Activated naive CD4-positive, alpha-beta T cell treated with Interleukin-2 at 50 U/mL for 16 hours (primary cell): ENCODE results near the gene CUL4A.
A peak's percentile ranks its signal among the peaks of the same experiment; 100 is the strongest.

Experiments
- DNase-seq: peaks from one replicate; pipeline ENCODE4 v3.0.0-alpha.2; 2020

The CUL4A gene

DNA sequence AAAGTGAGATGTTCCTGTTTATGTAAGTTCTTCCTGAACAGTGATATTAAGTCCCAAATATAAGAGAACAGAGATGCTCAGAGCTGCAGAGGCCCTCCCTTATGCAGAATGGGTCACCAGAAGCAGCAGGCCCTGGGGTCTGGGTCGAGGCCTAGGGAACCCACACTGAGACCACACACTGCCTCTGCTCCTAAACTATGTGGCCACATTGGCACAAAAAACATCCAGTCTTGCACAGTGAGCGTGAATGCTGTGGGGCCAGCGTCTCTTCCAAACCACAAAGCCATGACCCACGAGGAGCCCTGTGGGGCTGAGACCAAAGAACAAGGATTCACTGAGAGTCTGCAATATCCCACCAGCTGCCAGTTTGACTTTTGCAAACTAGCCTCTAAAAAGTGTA is 27.4 kb upstream of the CUL4A start:
- no peak for DNase-seq

DNA sequence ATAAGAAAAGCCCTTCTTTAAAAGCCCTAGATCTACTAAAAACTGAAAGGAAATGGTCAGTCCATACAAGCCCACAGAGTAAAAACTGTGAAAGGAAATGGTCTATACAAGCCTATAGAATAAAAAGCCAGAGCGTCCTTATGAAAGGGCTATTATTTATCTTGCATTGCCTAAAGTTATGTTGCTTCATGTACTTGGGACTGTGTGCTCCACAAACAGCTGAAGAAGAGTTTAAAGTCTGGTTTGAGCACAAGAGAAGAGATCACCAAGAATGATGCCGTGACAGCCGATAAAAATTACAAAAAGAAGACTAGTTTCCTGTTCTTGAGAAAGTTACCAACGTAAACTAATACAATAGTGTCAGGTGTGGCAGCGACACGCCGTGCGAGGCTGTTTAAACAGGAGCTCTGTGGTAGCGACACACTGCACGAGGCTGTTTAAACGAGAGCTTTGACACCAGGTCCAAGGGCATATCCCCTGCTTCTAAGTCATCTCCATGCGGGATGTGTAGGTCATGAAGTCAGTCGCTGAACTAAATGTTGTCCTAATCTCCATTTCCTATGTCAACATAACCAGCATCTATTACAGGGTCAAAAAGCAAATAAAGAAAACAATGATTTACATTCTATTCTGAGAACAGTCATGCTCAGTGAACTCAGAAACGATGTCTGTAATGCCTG is 25.8 kb upstream of the CUL4A start:
- no peak for DNase-seq

DNA sequence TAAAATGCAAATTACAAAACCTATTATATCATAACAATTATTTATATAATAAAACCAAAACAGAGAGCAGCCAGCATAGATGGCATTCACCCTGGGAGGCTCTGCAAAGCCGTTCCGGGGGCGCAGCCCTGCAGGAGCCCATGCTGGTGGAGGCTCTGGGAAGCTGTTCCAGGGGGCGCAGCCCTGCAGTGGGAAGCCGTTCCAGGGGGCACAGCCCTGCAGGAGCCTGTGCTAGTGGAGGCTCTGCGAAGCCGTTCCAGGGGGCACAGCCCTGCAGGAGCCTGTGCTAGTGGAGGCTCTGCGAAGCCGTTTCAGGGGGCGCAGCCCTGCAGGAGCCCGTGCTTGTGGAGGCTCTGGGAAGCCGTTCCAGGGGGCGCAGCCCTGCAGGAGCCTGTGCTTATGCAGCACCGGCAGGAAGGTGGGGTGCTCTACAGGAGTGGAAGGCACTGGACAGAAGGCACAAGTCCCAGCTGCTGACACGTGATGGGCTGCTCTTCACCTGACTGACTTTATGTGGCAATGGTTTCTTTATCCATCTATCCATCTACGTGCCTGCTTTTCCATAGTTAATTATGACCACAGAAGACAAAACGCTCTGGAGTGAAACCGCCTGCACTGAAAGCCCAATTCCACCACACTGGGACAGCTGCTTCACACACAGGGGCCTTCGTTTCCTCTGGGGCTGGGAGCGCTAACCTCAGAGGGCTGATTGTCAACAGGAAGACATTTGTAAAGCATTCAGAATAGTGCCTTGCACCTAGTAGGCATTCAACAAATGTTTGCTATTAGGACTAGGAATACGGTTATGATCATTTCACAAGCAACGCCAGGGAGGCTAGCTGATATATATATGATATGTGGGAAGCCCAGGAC is 24.6 kb upstream of the CUL4A start:
- no peak for DNase-seq

DNA sequence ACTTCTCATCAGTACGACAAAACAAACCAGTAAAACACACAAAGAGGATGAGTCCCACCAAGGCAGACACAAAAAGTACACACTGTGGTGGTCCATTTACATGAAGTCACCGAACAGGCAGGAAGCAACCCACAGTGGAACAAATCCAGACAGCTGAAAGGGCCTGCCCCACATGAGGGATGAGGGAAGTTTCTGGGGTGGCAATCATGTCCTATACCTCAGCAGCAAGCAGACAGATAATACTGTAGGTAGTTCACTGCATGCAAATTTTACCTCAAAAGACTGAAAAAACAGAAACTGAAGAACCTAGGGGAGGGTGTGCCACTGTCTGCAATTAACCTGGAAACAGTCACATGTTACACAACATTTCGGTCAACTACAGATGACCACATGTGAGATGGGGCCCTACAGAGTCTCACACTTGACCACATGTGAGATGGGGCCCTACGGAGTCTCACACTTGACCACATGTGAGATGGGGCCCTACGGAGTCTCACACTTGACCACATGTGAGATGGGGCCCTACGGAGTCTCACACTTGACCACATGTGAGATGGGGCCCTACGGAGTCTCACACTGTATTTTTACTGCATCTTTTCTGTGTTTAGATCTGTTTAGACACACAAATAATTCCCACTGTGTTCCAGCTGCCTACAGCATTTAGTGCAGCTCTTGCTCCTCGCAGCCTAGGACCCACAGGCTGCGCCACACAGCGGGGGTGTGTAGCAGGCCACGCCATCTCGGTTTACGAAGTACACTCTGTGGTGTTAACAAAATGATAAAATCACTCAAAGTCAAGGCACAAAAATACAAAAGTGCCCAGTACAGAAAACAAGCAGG is 23.1 kb upstream of the CUL4A start:
- no peak for DNase-seq

DNA sequence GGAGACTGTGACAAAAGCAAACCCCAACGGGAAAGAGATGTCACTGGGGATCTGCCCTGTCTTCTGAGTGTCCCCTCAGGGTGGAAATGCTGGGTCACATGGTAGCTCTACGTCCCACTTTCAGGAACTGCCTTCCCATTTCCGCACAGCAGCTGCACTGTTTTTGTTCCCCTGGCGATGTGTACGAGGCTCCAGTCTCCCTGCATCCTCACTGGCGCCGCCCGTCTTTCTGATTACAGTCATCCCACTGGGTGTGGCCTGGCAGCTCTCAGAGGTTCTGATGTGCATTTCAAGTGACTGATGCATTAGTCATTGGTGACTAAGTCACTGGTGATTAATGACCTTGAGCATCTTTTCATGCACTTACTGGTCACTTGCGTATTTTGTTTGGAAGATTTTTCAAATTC is 22.1 kb upstream of the CUL4A start:
- peak; percentile 72 for DNase-seq

DNA sequence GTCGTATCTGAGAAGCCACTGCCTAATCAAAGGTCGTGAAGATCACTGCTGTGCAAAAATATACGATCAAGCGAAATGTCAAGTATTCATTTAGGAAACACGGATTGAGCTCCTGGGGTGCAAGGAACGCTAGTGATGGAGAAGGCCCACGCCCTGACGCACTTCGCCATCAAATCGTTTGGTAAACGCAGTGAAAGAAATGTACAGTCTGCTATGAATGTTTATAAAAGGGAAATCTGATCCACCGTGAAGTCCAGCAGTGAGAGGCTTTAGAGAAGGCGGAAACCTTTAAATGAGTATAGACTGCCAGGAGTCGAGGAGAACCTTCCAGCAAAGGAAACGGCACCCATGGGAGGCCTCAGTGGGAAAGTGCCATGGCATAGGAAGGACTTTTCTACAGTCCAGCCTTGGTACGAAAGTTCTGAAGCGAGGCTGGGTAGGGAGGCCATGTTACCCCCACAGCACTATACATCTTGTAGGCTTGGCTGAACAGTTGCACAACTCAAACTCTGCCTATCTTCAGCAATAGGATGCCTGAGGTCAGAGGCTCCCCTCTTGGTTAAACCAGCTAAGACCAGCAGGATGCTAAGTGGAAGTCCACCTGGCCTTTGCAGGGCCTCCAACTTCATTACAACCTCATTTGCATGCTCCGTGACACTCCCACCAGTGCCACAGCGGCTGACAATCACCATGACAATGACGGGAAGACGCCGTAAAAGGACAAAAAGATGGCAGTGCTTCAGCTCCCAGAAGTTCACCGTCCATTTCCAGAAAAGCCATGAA is 21.3 kb upstream of the CUL4A start:
- DNase-seq = no peak

DNA sequence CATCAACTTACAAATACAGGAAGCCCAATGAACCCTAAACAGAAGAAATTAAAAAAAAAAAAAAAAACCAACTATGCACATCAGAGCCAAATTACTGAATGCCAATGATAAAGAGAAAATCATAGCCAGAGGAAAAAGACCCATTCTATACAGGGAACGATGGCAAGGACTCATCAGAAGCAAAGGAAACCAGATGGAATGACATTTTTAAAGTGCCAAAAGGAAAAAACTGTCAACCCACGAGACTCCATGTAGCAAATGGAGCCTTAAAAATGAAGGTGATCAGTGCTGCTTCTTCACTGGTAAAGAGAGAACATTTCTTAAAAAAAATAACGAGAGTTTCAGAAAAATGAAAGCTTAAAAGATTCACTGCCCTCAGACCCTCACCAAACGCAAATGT is 19.2 kb upstream of the CUL4A start:
- DNase-seq = no peak

DNA sequence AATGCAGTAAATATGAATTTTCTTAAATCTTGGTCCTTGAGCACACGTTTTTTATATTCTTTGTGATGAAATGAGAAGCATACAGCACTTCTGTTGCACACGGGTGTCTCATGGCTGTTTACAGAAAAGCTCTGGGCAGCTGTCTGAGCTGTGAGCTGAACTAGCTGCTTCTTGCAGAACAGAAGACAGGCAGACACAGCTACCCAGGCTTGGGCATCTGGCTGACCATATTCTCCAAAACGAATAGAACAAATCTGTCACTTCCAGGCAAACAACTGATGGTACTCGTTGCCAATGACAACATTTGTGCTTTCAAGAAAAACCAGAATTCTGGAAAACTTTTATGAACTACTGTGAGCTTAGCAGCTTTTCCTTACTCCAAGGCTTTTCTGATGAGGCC is 17.1 kb upstream of the CUL4A start:
- no peak for DNase-seq

DNA sequence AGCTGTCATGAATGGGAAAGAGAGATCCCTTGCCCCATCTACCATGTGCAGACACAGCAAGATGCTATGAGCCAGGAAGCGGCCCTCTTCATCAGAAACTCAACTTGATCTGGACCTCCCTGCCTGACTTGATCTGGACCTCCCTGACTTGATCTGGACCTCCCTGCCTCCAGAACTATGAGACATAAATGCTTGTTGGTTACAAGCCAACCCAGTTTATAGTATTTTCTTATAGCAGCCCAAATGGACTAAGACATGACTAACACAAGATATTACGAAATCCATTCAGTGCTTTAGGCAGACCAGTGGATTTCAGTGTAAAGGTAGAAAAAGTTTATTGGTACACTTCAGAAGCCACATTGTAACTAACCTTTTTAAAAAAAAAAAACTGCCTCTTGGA is 16.5 kb upstream of the CUL4A start:
- no peak for DNase-seq

DNA sequence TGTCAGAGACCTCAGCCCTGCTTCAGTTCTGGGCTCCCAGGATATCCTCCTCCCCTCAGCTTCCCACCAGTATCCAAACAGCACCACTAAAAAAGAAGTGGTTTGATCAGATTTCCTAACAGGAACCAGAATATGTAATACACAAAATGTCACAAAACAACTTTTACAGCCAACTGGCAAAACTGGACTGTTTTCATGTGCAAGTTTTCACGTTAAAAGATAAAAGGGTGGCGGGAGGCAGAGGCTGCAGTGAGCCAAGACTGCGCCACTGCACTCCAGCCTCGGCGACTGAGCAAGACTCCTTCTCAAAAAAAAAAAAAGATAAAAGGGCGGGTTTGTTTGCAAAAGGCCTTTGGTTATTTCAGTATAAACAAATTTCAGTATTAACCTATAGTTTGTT is 14.1 kb upstream of the CUL4A start:
- no peak for DNase-seq

DNA sequence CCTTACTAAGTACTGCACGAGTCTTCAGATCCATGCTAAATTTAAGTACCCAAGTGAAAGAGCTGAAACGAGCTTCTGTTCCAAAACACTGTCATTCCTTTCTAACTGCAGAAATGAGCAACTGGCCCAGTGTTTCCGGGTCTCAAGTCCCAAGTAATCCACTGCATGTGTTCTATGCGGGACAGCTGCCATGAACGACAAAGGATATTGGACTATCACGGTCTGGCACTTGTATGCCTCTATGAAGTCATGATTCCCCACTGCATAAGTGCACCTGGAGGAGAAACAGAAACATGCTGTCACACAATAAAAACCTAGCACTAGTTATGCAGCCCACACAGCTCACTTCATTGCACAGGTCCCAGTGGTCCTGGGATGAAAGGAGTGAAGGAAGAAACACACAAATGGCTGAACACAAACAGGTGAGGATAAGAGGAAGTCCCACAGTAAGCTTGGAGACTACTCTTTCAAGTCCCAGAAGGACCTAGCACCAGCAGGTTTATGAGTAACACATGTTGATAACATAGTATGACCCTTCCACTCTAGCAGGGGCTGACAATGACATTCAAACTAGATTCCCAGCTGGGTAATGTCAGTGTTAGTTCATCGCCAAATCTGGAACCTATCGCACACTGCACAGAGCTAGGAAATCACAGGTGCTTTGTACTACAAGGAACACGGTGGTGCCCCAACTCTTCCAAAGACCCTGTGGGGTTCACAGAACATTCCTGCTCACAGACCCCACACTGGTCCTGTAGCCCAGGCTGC is 12.3 kb upstream of the CUL4A start:
- DNase-seq = no peak

DNA sequence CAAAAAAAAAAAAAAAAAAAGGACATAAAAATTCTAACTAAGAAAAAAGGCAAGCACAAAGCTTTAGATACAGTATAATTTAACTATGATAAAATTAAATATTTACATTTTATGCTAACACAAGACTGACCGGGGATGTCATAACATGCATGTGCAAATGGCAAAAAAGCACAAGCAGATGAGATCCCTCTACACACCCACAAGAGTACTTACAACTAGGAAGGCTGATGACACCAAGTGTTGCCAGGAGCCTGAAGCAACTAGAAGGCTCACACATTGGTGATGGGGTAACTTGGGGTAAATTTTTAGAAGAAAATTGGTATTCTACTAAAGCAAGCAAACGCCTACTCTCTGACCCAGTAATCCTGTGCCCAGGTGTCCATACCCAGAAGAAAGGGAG is 7.6 kb upstream of the CUL4A start:
- DNase-seq = no peak

DNA sequence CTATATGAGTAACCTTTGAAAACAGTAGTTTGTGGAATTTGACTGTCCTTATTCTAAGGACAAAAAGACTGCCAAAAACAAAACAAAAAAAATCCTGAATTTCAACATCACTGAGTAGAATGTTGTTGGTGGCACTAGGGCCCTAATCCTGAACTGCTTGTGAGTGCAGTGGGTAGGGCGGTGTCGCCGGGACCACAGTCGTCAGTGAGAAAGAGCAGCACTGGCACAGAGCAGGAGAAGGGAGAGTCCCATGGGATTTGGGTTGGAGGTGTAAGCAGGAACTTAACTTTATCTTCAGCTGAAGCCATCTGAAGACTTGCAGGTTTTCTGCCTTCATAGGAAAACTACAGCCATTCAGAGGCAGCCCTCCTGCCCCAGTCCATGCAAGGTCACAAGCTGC is 6.5 kb upstream of the CUL4A start:
- DNase-seq = no peak

DNA sequence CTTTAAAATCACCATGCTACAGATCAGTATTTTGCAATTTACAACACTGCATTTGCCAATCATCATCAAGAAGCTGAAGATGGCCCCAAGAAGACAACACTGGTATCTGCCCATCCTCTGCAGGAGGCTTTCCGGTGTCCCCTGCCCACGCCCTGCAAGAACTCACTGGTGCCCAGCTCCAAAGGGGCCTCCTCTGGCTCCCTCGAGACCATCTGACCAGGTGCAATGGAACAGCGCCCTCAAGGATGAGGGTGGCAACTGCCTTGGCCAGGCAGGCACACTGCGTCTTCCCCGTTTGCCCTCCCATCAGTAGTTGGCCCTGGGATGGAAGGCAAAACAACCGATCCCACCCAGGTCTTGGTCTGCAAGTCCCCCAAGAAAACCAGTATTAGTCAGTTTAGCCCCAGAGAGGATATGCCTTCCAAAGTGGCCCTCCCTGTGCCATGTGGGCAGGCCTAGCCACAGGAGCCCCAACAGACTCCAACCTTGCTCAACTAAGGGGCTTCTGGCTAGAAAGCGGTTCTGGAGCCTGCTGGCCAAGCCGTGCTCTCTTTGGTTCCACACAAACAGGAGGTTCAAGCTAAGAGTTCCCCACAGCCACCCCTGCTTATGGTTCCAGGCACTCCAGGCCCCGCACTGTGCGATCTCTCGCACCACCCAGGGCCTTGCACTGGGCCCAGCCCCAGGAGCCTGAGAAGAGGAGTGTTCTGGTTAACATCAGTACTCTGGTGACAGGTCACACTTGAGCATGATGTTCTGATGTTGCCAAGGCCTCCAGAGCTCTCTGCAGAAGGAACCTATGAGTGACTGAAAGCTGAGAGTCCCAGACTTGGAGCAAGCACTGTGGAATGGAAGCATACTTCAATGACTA is 5.7 kb upstream of the CUL4A start:
- no peak for DNase-seq

DNA sequence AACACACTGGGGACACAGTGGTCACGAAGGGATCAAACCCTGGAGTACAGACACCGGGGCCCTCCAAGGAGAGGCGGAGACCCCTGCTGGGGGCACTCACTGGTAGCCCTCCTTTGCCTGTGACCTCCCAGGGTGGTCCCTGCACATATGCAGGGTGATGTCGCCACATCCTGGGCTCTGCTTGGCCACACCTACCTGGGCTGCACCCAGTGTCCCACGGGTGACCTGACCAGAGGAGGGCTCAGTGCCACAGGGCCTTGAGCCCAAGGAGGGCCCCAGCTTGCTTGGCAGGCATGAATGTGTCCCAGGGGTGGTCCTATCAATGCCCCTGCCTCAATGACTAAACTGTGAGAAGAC is 5.1 kb upstream of the CUL4A start:
- no peak for DNase-seq

DNA sequence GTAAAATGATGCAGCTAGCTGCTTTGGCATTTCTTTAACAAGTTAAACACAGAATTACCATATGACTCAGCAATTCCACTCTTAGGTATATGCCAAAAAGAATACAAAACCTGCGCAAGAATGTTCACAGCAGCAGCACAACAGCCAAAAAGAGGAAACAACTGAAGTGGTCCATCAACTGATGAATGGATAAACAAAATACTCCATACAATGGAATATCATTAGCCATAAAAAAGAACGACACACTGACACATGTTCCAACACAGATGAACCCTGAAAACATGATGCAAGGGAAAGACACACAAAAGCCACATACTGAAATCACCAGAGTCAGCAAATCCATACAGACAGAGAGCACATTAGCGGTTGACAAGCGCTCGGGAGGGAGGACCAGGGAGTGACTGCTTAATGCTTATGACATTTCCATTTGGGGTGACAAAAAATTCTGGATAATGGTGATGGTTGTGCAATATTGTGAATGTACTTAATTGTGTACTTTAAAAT is 3.9 kb upstream of the CUL4A start:
- no peak for DNase-seq

DNA sequence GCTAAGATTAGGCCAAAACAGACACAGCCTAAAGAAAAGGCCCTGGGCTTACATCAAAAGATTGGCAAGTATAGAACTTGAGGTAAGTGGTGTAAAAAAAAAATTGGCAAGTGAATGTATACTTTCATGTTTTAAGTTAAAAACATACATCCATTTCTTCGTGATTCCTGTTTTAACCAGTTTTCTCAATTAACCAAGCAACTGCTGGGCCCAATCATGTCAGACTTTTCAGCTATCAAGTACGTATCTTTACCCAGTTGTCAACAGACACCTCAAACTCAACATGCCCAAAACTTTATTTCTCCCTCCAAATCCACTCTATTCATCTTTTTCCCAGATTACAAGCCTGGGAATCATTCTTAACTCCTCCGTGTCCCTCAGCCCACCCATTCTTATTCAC is 2.0 kb upstream of the CUL4A start:
- DNase-seq = no peak

DNA sequence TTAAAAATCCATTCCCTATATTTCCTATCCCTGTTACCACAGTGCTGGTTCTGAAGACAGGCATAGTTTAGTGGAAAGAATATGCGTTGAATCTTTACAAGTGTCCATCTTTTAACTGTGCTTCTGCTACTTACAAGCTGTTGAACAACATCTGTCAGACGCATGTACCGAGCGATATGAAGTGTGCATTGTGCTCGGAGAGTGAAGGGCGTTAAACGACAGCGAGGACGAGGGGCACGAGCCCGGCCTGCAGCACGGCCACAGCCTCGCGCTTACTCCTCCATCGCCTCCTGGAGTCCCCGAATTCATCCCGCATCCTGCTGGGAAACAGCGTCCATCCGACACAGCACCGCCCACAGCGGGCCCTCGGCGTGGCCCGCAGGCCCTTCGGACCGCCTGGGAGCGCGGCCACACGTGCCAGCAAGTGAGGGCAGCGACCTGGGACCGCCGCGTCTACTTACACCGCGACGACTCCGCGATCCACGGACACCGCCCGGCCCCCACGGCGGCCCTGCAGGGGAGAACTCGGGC is 1.5 kb upstream of the CUL4A start:
- DNase-seq = no peak

DNA sequence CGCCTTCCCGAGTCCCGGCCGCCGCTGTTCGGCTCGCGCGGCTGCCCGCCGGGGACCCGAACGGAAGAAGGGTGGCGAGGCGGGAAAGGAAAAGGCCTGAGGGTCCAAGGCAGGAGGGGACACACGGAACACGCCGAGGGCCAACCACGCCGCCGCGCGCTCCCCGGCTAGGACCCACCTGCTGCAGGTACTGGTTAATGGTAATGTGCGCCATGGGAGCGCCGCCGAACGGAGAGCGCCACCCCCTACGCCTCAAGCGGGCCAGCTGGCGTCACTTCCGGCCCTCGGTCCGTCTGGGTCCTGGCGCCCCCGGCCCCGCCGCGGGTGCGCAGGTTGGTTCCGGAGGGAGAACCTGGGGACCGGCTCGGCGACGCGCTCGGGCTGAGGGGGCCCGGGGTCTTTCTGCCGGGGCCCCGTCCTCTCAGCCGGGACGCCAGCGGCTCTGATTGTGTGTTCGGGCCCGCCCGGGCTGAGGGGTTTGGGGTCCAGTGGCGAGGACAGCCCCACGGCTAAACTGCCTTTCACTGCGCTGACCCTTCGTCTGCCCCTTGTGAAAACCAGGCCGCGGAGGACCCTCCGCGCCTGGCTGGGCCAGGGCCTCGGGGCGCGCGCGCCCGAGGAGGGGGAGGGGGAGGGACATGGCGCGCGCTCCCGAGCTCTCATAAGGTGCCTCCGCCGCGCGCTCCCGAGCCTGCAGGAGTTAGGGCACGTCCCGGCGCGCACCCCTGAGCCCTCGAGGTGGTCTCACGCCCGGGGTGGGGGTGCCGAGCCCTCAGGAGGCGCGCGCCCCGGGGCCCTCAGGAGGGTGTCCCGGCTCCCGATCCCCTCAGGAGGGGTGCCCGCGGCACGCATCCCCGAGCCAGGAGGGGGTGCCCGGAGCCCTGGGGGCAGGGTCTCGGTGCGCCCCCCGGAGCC is 735 bp upstream of the CUL4A start, which contains the start of gene PCID2:
TSS of gene PCID2 (minus strand) at position 249 of the 915 bp plus-strand sequence. CDS start at position 214, 35 bp downstream.
- DNase-seq = peak; percentile 92
